A673 (cell line): ENCODE measurements around the gene GAS2. TPM values are rescaled to one million over a fixed set of nuclear protein-coding genes. Genes with fewer than 3 reads are reported as not detected.

Experiments
- BruUV-seq: library from RNA; stranded (reverse); fragments of 400-500 nt; replicated peaks from 2 replicates; lab custom pipeline; 2021; lab: Mats Ljungman, UMichigan
- CTCF ChIA-PET: fragments of 300-600 bp; sonication (Branson Sonifier 250); formaldehyde crosslinking; loops from one replicate; lab custom pipeline; 2022; ENCODE audit warnings: antibody characterized with exemption; lab: Charles Lee
- POLR2A ChIA-PET: fragments of 300-600 bp; sonication (Branson Sonifier 250); formaldehyde crosslinking; loops from one replicate; lab custom pipeline; 2022; ENCODE audit warnings: antibody characterized with exemption; ENCODE audit not compliant: low non-redundant PET; lab: Charles Lee
- DNase-seq: peaks from one replicate; pipeline ENCODE4 v3.0.0-alpha.2; 2015; ENCODE audit warnings: low spot score
- H3K27ac ChIP-seq: fragments of 200-600 bp; sonication (generic); 2 replicates; pipeline ENCODE4 v1.5.1; 2016; ENCODE audit warnings: mixed run types, low read depth, mild to moderate bottlenecking, mixed read lengths, antibody characterized with exemption, low read length; ENCODE audit not compliant: poor library complexity, severe bottlenecking
- H3K27me3 ChIP-seq: fragments of 200-600 bp; sonication (generic); replicated peaks from 2 replicates; pipeline ENCODE4 v1.6.1; 2017; ENCODE audit warnings: mixed run types, low read depth, mild to moderate bottlenecking, mixed read lengths, antibody characterized with exemption, low read length; ENCODE audit not compliant: insufficient read depth, poor library complexity
- H3K36me3 ChIP-seq: fragments of 200-600 bp; sonication (generic); 2 replicates; pipeline ENCODE4 v1.6.1; 2016; ENCODE audit warnings: mixed run types, mild to moderate bottlenecking, mixed read lengths, antibody characterized with exemption, low read length; ENCODE audit not compliant: insufficient read depth, poor library complexity, severe bottlenecking
- H3K4me1 ChIP-seq: fragments of 200-600 bp; sonication (generic); 2 replicates; pipeline ENCODE4 v1.6.1; 2017; ENCODE audit warnings: mixed run types, mild to moderate bottlenecking, mixed read lengths, antibody characterized with exemption, low read length; ENCODE audit not compliant: insufficient read depth, poor library complexity, severe bottlenecking
- H3K4me3 ChIP-seq: fragments of 200-600 bp; sonication (generic); 2 replicates; pipeline ENCODE4 v1.5.1; 2016; ENCODE audit warnings: low read depth, mixed run types, mild to moderate bottlenecking, mixed read lengths, low read length; ENCODE audit not compliant: poor library complexity, severe bottlenecking
- H3K9me3 ChIP-seq: fragments of 200-600 bp; sonication (generic); 2 replicates; pipeline ENCODE4 v1.6.1; 2016; ENCODE audit warnings: mixed run types, low read depth, mild to moderate bottlenecking, mixed read lengths, antibody characterized with exemption, low read length; ENCODE audit not compliant: poor library complexity, severe bottlenecking
- CTCF ChIP-seq: fragments of 300-800, 200-600 bp; sonication (generic); conservative IDR thresholded peaks from 2 replicates; pipeline ENCODE4 v1.5.1; 2017; ENCODE audit warnings: low read depth, mild to moderate bottlenecking, antibody characterized with exemption, low read length, moderate library complexity, mixed read lengths
- EZH2 ChIP-seq: fragments of 200-600 bp; sonication (generic); IDR thresholded peaks from 2 replicates; pipeline ENCODE4 v1.6.1; 2017; ENCODE audit warnings: borderline replicate concordance, low read depth, mild to moderate bottlenecking, mixed read lengths, antibody characterized with exemption, low read length; ENCODE audit not compliant: poor library complexity, severe bottlenecking
- intact Hi-C: fragments of 100-400 bp; cut with micrococcal nuclease; formaldehyde crosslinking; loops from one replicate; pipeline ENCODE4 v1.10.0; 2022; ENCODE audit not compliant: unreplicated experiment
- total RNA-seq: library from RNA; stranded (reverse); gene quantifications from 2 replicates; pipeline ENCODE4 v1.2.3, GENCODE V29; 2021

Gene GAS2
- total RNA-seq, 1 experiment from 2014 or later: 1.8 TPM

GRCh38 chr11:22732588-22732987 lies 66.2 kb downstream of the GAS2 start:
- H3K4me3 ChIP-seq: no peak overlapping the region
- no TSS peak for BruUV-seq
- ChIA-PET CTCF (no interaction called here), POLR2A (no interaction called here)
- H3K9me3 ChIP-seq: no peaks in the 10 kb centered on the region
- no peak for TF ChIP-seq EZH2
- TF ChIP-seq CTCF: no peak
- no peak overlapping the region for H3K27ac ChIP-seq
- intact Hi-C loops: no loop called here
- H3K27me3 ChIP-seq: no peaks in the 10 kb centered on the region
- peaks cover 4% of the 10 kb centered on the region for H3K4me1 ChIP-seq
- DNase-seq: no peak
- H3K36me3 ChIP-seq: no peaks in the 10 kb centered on the region

- no peaks in the 10 kb centered on the region for H3K27me3 ChIP-seq
- ChIA-PET POLR2A (no interaction called here), CTCF (no interaction called here)
- BruUV-seq: no TSS peak
- no peak for DNase-seq
- no peaks in the 10 kb centered on the region for H3K9me3 ChIP-seq
- no peak overlapping the region for H3K27ac ChIP-seq
- no peak overlapping the region for H3K4me3 ChIP-seq
- TF ChIP-seq EZH2: no peak
- no peak for TF ChIP-seq CTCF
- peaks cover 4% of the 10 kb centered on the region for H3K4me1 ChIP-seq
- intact Hi-C loops: no loop called here
- no peaks in the 10 kb centered on the region for H3K36me3 ChIP-seq
Measured at GRCh38 chr11:22733475-22734248, 67.3 kb downstream of the GAS2 start.

GRCh38 chr11:22734628-22735345 lies 68.4 kb downstream of the GAS2 start:
- Histone ChIP-seq H3K4me1 (no peaks in the 10 kb centered on the region), H3K27ac (no peak overlapping the region), H3K9me3 (no peaks in the 10 kb centered on the region), H3K36me3 (no peaks in the 10 kb centered on the region), H3K27me3 (no peaks in the 10 kb centered on the region), H3K4me3 (no peak overlapping the region)
- BruUV-seq: no TSS peak
- ChIA-PET POLR2A (no interaction called here), CTCF (no interaction called here)
- DNase-seq: no peak
- no peak for TF ChIP-seq CTCF
- no peak for TF ChIP-seq EZH2
- intact Hi-C loops: no loop called here
